Type B pancreatic cell (in vitro differentiated cells): ENCODE measurements around the gene TSHZ2. TPM values are rescaled to one million over a fixed set of nuclear protein-coding genes. Genes with fewer than 3 reads are reported as not detected.

Experiments
- DNase-seq: peaks from one replicate; pipeline ENCODE4 v3.0.0; 2021; ENCODE audit warnings: mixed read lengths; ENCODE audit not compliant: unreplicated experiment; ENCODE audit errors: extremely low spot score
- H3K27ac Mint-ChIP-seq: 2 replicates; pipeline ENCODE4 v1.8.0; 2021; ENCODE audit warnings: mild to moderate bottlenecking, mixed read lengths
- H3K27me3 Mint-ChIP-seq: 2 replicates; pipeline ENCODE4 v1.8.0; 2021; ENCODE audit warnings: mixed read lengths
- H3K36me3 Mint-ChIP-seq: 2 replicates; pipeline ENCODE4 v1.8.0; 2021; ENCODE audit warnings: mixed read lengths
- H3K4me1 Mint-ChIP-seq: one replicate; pipeline ENCODE4 v1.8.0; 2021; ENCODE audit warnings: mixed read lengths; ENCODE audit not compliant: unreplicated experiment
- H3K4me3 Mint-ChIP-seq: 2 replicates; pipeline ENCODE4 v1.8.0; 2021; ENCODE audit warnings: mild to moderate bottlenecking, mixed read lengths
- H3K9me3 Mint-ChIP-seq: 2 replicates; pipeline ENCODE4 v1.8.0; 2021; ENCODE audit warnings: mixed read lengths
- total RNA-seq: library from RNA; stranded (reverse); gene quantifications from 2 replicates; pipeline ENCODE4 v1.2.1, GENCODE V29; 2021; ENCODE audit warnings: low replicate concordance
- TF ChIP-seq, protein P1 (sequence below): fragments of 200-600 bp; sonication (generic); conservative IDR thresholded peaks from 2 replicates; pipeline ENCODE4 v1.5.0; 2021; ENCODE audit warnings: antibody characterized with exemption, mild to moderate bottlenecking

Gene TSHZ2
- total RNA-seq, 1 donor from 2014 or later = 45.5 TPM

DNA sequence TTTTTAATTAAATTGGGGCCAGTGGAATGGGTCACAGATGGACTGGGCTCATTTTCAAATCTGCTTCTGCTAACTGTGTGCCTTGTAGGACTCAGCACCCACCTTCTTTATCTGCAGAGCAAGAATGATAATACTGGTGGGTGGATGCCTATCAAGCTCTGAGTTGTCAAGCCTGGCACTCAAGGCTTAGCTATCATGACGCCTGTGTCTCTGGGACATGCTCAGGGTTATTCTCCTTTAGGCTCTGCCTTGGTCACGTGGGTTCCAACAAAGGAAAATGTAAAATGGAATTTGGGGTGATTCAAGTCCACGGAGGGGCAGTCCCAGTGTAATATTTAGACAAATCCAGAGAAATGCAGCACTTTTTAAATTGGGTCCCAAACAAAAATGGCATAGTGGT, 202.3 kb downstream of the TSHZ2 start:
- Mint-ChIP-seq H3K27ac (peak overlapping the region; percentile 41), H3K4me3 (no peak overlapping the region), H3K4me1 (peaks cover 21% of the 10 kb centered on the region), H3K27me3 (peaks cover 6% of the 10 kb centered on the region), H3K9me3 (no peaks in the 10 kb centered on the region), H3K36me3 (peaks cover 15% of the 10 kb centered on the region)
- TF ChIP-seq, protein P1, sequence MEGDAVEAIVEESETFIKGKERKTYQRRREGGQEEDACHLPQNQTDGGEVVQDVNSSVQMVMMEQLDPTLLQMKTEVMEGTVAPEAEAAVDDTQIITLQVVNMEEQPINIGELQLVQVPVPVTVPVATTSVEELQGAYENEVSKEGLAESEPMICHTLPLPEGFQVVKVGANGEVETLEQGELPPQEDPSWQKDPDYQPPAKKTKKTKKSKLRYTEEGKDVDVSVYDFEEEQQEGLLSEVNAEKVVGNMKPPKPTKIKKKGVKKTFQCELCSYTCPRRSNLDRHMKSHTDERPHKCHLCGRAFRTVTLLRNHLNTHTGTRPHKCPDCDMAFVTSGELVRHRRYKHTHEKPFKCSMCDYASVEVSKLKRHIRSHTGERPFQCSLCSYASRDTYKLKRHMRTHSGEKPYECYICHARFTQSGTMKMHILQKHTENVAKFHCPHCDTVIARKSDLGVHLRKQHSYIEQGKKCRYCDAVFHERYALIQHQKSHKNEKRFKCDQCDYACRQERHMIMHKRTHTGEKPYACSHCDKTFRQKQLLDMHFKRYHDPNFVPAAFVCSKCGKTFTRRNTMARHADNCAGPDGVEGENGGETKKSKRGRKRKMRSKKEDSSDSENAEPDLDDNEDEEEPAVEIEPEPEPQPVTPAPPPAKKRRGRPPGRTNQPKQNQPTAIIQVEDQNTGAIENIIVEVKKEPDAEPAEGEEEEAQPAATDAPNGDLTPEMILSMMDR = no peak
- no peak for DNase-seq

DNA sequence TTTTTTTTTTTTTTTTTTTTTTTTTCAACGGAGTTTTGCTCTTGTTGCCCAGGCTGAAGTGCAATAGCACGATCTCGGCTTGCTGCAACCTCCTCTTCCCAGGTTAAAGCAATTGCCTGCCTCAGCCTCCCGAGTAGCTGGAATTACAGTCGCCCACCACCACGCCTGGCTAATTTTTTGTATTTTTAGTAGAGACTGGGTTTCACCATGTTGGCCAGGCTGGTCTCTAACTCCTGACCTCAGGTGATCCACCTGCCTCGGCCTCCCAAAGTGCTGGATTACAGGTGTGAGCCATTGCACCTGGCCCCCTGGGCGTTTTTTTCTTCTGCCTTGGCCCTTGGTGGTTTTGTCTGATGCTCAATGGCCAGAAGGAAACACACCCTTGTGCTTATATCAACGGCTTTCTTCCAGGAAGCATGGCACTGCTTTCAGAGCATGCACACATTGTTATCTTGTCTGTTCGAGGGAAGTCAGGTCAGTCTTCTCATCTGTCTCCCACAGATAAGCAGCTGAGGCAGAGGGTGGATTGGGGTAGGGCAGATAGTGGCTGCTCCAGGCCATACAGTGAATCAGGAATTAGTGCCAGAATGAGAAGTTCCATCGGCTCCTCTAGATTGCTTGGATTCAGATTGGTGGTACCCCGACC, 203.1 kb downstream of the TSHZ2 start:
- Mint-ChIP-seq H3K27me3 (peaks cover 6% of the 10 kb centered on the region), H3K4me3 (no peak overlapping the region), H3K9me3 (no peaks in the 10 kb centered on the region), H3K4me1 (peaks cover 21% of the 10 kb centered on the region), H3K36me3 (peaks cover 15% of the 10 kb centered on the region), H3K27ac (no peak overlapping the region)
- TF ChIP-seq, protein P1 = no peak
- DNase-seq = no peak

DNA sequence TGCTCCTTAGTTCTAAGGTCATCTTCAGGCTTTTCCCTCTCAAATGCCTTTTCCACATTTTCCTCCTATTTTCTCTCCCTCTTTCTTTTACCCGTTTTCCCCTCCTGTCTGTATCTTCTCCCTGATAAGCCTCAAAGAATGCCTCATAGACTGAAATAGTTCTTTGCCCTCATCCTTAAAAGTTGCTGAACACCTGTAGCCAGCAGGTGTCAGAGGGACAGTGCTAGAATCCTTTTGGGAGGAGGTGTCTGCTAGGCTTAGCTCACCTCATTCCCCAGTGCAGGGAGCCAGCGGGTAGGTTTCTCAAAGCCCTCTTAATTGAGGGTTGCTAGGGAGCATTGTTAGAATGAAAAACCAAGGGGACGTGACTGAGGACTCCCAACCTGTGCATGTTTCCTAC, 204.0 kb downstream of the TSHZ2 start:
- Mint-ChIP-seq H3K4me1 (peaks cover 25% of the 10 kb centered on the region), H3K9me3 (no peaks in the 10 kb centered on the region), H3K27me3 (peaks cover 9% of the 10 kb centered on the region), H3K36me3 (peaks cover 19% of the 10 kb centered on the region), H3K27ac (no peak overlapping the region), H3K4me3 (no peak overlapping the region)
- no peak for DNase-seq
- TF ChIP-seq, protein P1 = no peak

DNA sequence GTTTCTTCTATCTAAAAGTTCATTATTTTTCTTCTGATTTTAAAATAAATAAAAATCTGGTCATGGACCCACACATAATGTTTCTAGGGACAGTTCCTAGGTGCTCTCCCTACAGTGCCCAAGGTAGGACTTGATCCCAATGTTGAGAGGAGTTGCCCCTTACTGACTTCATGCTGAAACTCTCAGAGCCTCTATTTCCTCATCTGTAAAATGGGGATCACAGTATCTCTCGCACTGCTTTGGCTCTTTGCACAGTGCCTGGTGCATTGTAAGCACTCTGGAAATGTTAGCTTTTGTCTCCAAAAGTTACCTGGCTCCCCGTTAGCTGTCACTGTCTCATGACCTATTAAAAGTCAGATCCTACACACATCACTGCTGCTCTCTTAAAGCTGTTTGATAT, 205.5 kb downstream of the TSHZ2 start:
- H3K4me3 Mint-ChIP-seq = no peak overlapping the region
- H3K36me3 Mint-ChIP-seq = peaks cover 23% of the 10 kb centered on the region
- peaks cover 11% of the 10 kb centered on the region for H3K27me3 Mint-ChIP-seq
- no peak for DNase-seq
- TF ChIP-seq, protein P1 = no peak
- H3K9me3 Mint-ChIP-seq = no peaks in the 10 kb centered on the region
- no peak overlapping the region for H3K27ac Mint-ChIP-seq
- H3K4me1 Mint-ChIP-seq = peaks cover 30% of the 10 kb centered on the region

DNA sequence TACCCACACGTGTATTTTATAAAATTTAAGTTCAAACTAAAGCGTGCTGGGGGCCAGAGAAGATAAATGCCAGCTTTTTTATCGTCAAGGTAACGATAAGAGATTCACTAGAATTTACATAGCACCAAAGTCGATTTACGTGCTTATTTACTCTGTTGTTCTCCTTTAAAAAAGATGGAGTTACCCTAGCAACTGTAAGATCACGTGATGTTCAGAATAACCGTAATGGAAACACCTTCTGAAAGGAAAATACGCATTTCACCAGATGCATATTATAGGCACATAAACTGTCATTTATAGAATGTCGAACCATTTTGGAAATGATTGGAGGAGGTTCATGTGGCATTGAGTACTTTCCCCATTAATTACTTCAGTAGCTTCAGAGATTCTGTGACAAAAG, 207.6 kb downstream of the TSHZ2 start:
- Mint-ChIP-seq H3K4me3 (no peak overlapping the region), H3K4me1 (peaks cover 28% of the 10 kb centered on the region), H3K9me3 (no peaks in the 10 kb centered on the region), H3K27ac (no peak overlapping the region), H3K27me3 (peaks cover 10% of the 10 kb centered on the region), H3K36me3 (peaks cover 20% of the 10 kb centered on the region)
- DNase-seq = no peak
- TF ChIP-seq, protein P1 = no peak

DNA sequence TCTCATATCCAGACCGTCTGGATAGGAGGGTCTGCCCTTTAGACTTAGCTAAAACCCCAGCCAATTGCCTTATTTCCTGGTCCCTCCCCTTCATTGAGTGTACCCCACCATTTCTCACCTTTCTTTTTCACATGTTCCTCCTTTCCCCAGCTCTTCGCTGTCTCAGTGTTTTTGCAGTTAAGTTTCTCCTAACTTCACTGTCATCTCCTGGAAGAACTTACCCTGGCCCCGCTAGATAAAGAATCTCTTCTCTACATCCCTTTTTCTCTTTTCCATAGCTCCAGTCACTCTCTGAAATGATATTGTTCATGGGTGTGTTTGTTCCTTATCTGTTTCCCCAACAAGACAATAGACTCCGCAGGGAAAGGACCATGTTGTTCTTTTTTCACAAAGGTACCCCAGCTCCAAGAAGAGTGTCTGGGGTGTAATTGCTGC, 208.8 kb downstream of the TSHZ2 start:
- Mint-ChIP-seq H3K27ac (no peak overlapping the region), H3K36me3 (peaks cover 23% of the 10 kb centered on the region), H3K4me3 (no peak overlapping the region), H3K9me3 (no peaks in the 10 kb centered on the region), H3K4me1 (peaks cover 26% of the 10 kb centered on the region), H3K27me3 (peaks cover 10% of the 10 kb centered on the region)
- TF ChIP-seq, protein P1 = no peak
- DNase-seq = no peak
